Stimulated activated CD8-positive, alpha-beta memory T cell treated with anti-CD3 and anti-CD28 coated beads, Interleukin-4, amount 100 ng/mL, for 24 hours (primary cell): ENCODE data around the gene BCL2L13.

Experiments used
- DNase-seq: peaks from one replicate; pipeline ENCODE4 v3.0.0-alpha.2; 2020; ENCODE audit warnings: low read depth

BCL2L13 gene

DNA sequence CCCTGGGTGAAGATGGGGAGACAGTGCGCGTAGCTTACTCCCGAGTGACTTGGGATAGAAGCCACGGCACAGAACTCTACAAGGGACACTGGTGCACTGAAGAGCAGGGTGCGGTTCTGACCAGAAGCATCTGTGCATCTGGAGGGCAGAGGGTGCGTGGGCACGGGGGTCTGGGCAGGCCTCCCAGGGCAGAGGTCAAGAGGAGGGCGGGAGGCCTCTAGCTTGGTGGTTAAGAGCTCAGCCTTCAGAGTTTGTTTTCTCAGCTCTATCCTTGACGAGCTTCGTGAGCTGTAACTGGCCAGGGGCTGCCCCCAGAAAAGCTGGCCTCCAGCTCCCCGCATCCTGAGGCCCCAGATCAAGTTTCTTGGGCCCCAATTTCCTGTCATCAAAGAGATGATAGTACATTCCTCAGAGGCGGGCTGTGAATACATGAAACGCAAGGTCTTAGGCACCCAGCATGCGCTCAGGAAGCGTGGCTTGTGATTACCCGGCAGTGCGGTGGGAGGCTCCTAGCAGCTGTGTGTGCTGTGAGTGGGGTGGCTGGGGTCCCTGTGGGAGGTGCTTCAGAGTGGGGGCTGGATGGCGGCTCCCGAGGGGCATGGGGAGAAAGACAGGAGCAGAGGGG lies 141.7 kb downstream of the BCL2L13 start:
- no peak for DNase-seq
